CD14-positive monocyte (primary cell): ENCODE results near the gene MST1R. TPM values are rescaled to one million over a fixed set of nuclear protein-coding genes. Genes with fewer than 3 reads are reported as not detected.
A peak's percentile ranks its signal among the peaks of the same experiment; 100 is the strongest.

Source experiments
- DNase-seq, 3 donors: peaks; one replicate each; pipeline ENCODE4 v3.0.0-alpha.2; 2011 to 2022
- H2AFZ ChIP-seq: 2 replicates; pipeline ENCODE4 v1.6.0; 2012; ENCODE audit warnings: mild to moderate bottlenecking, low read depth, low read length, inconsistent platforms; ENCODE audit not compliant: insufficient read depth, poor library complexity, severe bottlenecking
- H3K27ac ChIP-seq, 2 donors: 1 replicate in 1 of 2; 2 replicates in 1 of 2; pipeline ENCODE4 v1.5.1; 2012 to 2013; ENCODE audit warnings: low read length in 2 of 2, control low read depth in 1 of 2, inconsistent platforms in 1 of 2, low read depth in 1 of 2, mild to moderate bottlenecking in 1 of 2
- H3K27me3 ChIP-seq, 2 donors: one replicate each; pipeline versions ENCODE4 v1.6.0 to v1.6.1; 2011 to 2013; ENCODE audit warnings: low read length in 2 of 2; ENCODE audit not compliant: control insufficient read depth in 2 of 2, insufficient read depth in 2 of 2
- H3K36me3 ChIP-seq, 2 donors: replicated peaks in 1 of 2; 1 replicate in 1 of 2; 2 replicates in 1 of 2; pipeline versions ENCODE4 v1.5.1 to v1.6.1; 2012 to 2013; ENCODE audit warnings: low read length in 2 of 2, control low read depth in 1 of 2, inconsistent platforms in 1 of 2, mild to moderate bottlenecking in 1 of 2; ENCODE audit not compliant: insufficient read depth in 2 of 2, control insufficient read depth in 1 of 2
- H3K4me1 ChIP-seq, 2 donors: 1 replicate in 1 of 2; 2 replicates in 1 of 2; pipeline versions ENCODE4 v1.5.1 to v1.6.1; 2012 to 2013; ENCODE audit warnings: low read length in 2 of 2, control low read depth in 1 of 2, inconsistent platforms in 1 of 2, mild to moderate bottlenecking in 1 of 2, moderate library complexity in 1 of 2; ENCODE audit not compliant: insufficient read depth in 2 of 2, control insufficient read depth in 1 of 2
- H3K4me2 ChIP-seq: replicated peaks from 2 replicates; pipeline ENCODE3; 2012; ENCODE audit warnings: low read length, moderate library complexity, mild to moderate bottlenecking; ENCODE audit not compliant: poor library complexity, severe bottlenecking; ENCODE audit errors: extremely low read depth
- H3K4me3 ChIP-seq, 3 experiments: fragments of 200-600 bp in 1 of 3; sonication (generic) in 1 of 3; replicated peaks in 1 of 3; 1 replicate in 2 of 3; 2 replicates in 1 of 3; pipeline ENCODE4 v1.5.1; 2011 to 2013; ENCODE audit warnings: low read length in 3 of 3, mild to moderate bottlenecking in 3 of 3, control low read depth in 2 of 3, low read depth in 2 of 3, inconsistent platforms in 1 of 3, moderate library complexity in 1 of 3
- H3K79me2 ChIP-seq: 2 replicates; pipeline ENCODE4 v1.6.0; 2012; ENCODE audit warnings: mild to moderate bottlenecking, control low read depth, inconsistent platforms, low read length, moderate library complexity; ENCODE audit not compliant: insufficient read depth
- H3K9ac ChIP-seq: 2 replicates; pipeline ENCODE4 v1.6.0; 2017; ENCODE audit warnings: low read length, mild to moderate bottlenecking; ENCODE audit not compliant: insufficient read depth, poor library complexity, severe bottlenecking
- H3K9me3 ChIP-seq, 2 donors: replicated peaks in 1 of 2; 1 replicate in 1 of 2; 2 replicates in 1 of 2; pipeline versions ENCODE4 v1.5.1 to v1.6.1; 2012 to 2013; ENCODE audit warnings: low read length in 2 of 2, control low read depth in 1 of 2; ENCODE audit not compliant: control insufficient read depth in 1 of 2, insufficient read depth in 1 of 2
- H4K20me1 ChIP-seq: 2 replicates; pipeline ENCODE4 v1.6.0; 2012; ENCODE audit warnings: mild to moderate bottlenecking, low read length, control low read depth, moderate library complexity; ENCODE audit not compliant: insufficient read depth
- H3K27ac Mint-ChIP-seq, 7 donors: one replicate each; pipeline ENCODE4 v1.8.0; 2020; ENCODE audit warnings: mild to moderate bottlenecking in 7 of 7, mixed read lengths in 7 of 7, moderate library complexity in 6 of 7, inconsistent platforms in 2 of 7
- H3K27me3 Mint-ChIP-seq, 3 donors: one replicate each; pipeline ENCODE4 v1.8.0; 2021 to 2022; ENCODE audit warnings: low read depth in 3 of 3, mild to moderate bottlenecking in 3 of 3, mixed read lengths in 3 of 3, moderate library complexity in 3 of 3, inconsistent platforms in 1 of 3
- H3K36me3 Mint-ChIP-seq, 2 donors: one replicate each; pipeline ENCODE4 v1.8.0; 2020; ENCODE audit warnings: mixed read lengths in 2 of 2, inconsistent platforms in 1 of 2, mild to moderate bottlenecking in 1 of 2
- H3K4me1 Mint-ChIP-seq: one replicate; pipeline ENCODE4 v1.8.0; 2020; ENCODE audit warnings: mild to moderate bottlenecking, mixed read lengths
- H3K4me3 Mint-ChIP-seq, 2 donors: one replicate each; pipeline ENCODE4 v1.8.0; 2020; ENCODE audit warnings: mild to moderate bottlenecking in 2 of 2, mixed read lengths in 2 of 2, moderate library complexity in 1 of 2
- H3K9me3 Mint-ChIP-seq, 7 donors: one replicate each; pipeline ENCODE4 v1.8.0; 2020 to 2022; ENCODE audit warnings: mixed read lengths in 7 of 7, mild to moderate bottlenecking in 6 of 7, moderate library complexity in 6 of 7, inconsistent platforms in 2 of 7
- CTCF ChIP-seq: fragments of 200-600 bp; IDR thresholded peaks from one replicate; pipeline ENCODE4 v1.8.0; 2022; ENCODE audit warnings: antibody characterized with exemption, mild to moderate bottlenecking
- WGBS: methylation state at CpG from one replicate; pipeline ENCODE4 v1.1.5; 2013; ENCODE audit warnings: missing lambda C conversion rate; ENCODE audit not compliant: insufficient coverage; 5-methylcytosine and 5-hydroxymethylcytosine counted together
- intact Hi-C, 2 donors: fragments of 100-400 bp; cut with micrococcal nuclease; formaldehyde crosslinking; loops; one replicate each; pipeline versions ENCODE4 v1.15.0 to v1.15.1; 2023
- polyA plus RNA-seq, 3 donors: library from polyadenylated mRNA; depleted of rRNA in 1 of 3; unstranded in 2 of 3; stranded (reverse) in 1 of 3; fragments of 300-500 nt in 2 of 3; fragments of >200 nt in 1 of 3; fragmentation: Illumina TruSeq in 2 of 3; gene quantifications; 1 replicate in 2 of 3; 2 replicates in 1 of 3; pipeline ENCODE4 v1.2.3, GENCODE V29; 2012 to 2021

The MST1R gene
- polyA plus RNA-seq, 3 donors = 0.25 TPM; not detected in 2

GRCh38 chr3:49927798-49928197 lies 24.1 kb upstream of the MST1R start:
- H3K27me3 Mint-ChIP-seq = peaks cover 0 to 3% (median 2%) of the 10 kb centered on the region in 3 donors
- DNase-seq = no peak

DNA sequence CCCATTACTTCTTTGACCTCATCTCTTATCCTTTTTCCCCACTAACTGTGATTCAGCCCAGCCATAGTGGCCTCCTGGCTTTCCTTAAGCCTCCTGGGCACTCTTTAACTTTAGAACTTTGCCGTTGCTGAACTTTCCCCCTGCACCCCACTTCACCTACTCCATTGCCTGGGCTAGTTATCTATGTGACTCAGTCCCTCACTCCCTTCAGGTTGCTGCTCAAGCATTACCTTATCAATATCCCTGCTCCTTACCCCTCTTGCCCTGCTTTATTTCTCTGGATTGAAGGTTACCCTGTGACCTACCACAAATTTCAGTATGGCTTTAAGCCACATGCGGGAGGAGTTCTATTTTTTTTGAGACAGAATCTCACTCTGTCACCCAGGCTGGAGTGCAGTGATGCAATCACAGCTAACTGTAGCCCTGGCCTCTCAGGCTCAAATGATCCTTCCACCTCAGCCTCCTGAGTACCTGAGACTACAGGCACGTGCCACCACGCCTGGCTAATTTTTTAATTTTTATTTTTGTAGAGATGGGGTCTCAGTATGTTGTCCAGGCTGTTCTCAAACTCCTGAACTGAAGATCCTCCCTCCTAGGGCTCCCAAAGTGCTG lies 22.6 kb upstream of the MST1R start:
- DNase-seq = no peak
- Histone ChIP-seq H3K27ac (no peak overlapping the region), H3K9ac (no peak overlapping the region), H2AFZ (no peak overlapping the region), H3K9me3 (no peaks in the 10 kb centered on the region), H3K4me1 (peaks cover 17 to 23% of the 10 kb centered on the region in 2 donors), H3K36me3 (no peaks in the 10 kb centered on the region), H3K4me2 (no peak overlapping the region), H3K79me2 (no peaks in the 10 kb centered on the region), H3K4me3 (no peak overlapping the region), H3K27me3 (no peaks in the 10 kb centered on the region), H4K20me1 (no peaks in the 10 kb centered on the region)
- WGBS = 68% methylated on average over 2 of the region's 4 CpGs
- Mint-ChIP-seq H3K9me3 (no peaks in the 10 kb centered on the region), H3K36me3 (peaks cover 4 to 15% of the 10 kb centered on the region in 2 donors), H3K4me1 (peaks cover 24% of the 10 kb centered on the region), H3K27ac (peak overlapping the region in 2 of 7 donors; percentile 21 to 60), H3K4me3 (no peak overlapping the region), H3K27me3 (peaks cover 0 to 3% (median 0%) of the 10 kb centered on the region in 3 donors)
- no peak for TF ChIP-seq CTCF
- intact Hi-C loops = loop anchor here (5.0 to 10.0 kb wide), 2 partner anchors 69 to 429 kb away; partner anchors contain the start of genes TRAIP (in 2 of the 2), CYB561D2 (in 1 of the 2), NPRL2 (in 1 of the 2) and TMEM115 (in 1 of the 2)

More at GRCh38 chr3:49927798-49928197, 24.1 kb upstream of the MST1R start:
- no peak overlapping the region for H3K27ac ChIP-seq
- H2AFZ ChIP-seq = no peak overlapping the region
- H3K4me3 ChIP-seq = no peak overlapping the region
- no peaks in the 10 kb centered on the region for H3K27me3 ChIP-seq
- TF ChIP-seq CTCF = no peak
- no peaks in the 10 kb centered on the region for H3K9me3 Mint-ChIP-seq
- no peak overlapping the region for H3K4me3 Mint-ChIP-seq
- H3K36me3 Mint-ChIP-seq = peaks cover 4 to 13% of the 10 kb centered on the region in 2 donors
- 100% methylated on average over 3 of the region's 5 CpGs for WGBS
- intact Hi-C loops = loop anchor here (5.0 to 10.0 kb wide), 2 partner anchors 70 to 427 kb away; partner anchors contain the start of genes TRAIP (in 2 of the 2), CYB561D2 (in 1 of the 2), NPRL2 (in 1 of the 2) and TMEM115 (in 1 of the 2)
- no peaks in the 10 kb centered on the region for H3K36me3 ChIP-seq
- no peak overlapping the region for H3K27ac Mint-ChIP-seq
- H3K4me2 ChIP-seq = no peak overlapping the region
- H3K79me2 ChIP-seq = no peaks in the 10 kb centered on the region
- H3K9me3 ChIP-seq = no peaks in the 10 kb centered on the region
- H3K9ac ChIP-seq = no peak overlapping the region
- H4K20me1 ChIP-seq = no peaks in the 10 kb centered on the region
- peaks cover 19 to 23% of the 10 kb centered on the region in 2 donors for H3K4me1 ChIP-seq
- peaks cover 25% of the 10 kb centered on the region for H3K4me1 Mint-ChIP-seq
